ENCODE measurements around the gene QSOX1.

QSOX1 gene

GRCh38 chr1:180145446-180145845 lies 9.2 kb upstream of the QSOX1 start:
- DNase-seq (ENCODE audit: low spot score), result no peak

- no peak for DNase-seq (ENCODE audit: low spot score)
Observed at GRCh38 chr1:180150982-180151381, 3.7 kb upstream of the QSOX1 start.

- no peak for DNase-seq (ENCODE audit: low spot score)
Observed at GRCh38 chr1:180151508-180151907, 3.2 kb upstream of the QSOX1 start.

- no peak for DNase-seq (ENCODE audit: low spot score)
Observed at GRCh38 chr1:180152588-180152987, 2.1 kb upstream of the QSOX1 start.

GRCh38 chr1:180153032-180153431 lies 1.6 kb upstream of the QSOX1 start:
- DNase-seq (ENCODE audit: low spot score), result no peak

- DNase-seq (ENCODE audit: low spot score), result no peak
Observed at GRCh38 chr1:180154003-180154324, 705 bp upstream of the QSOX1 start.

GRCh38 chr1:180155182-180155682 lies 563 bp downstream of the QSOX1 start:
- DNase-seq (ENCODE audit: low spot score), result no peak

- DNase-seq (ENCODE audit: low spot score), result no peak
Observed at GRCh38 chr1:180156201-180156600, 1.5 kb downstream of the QSOX1 start.

GRCh38 chr1:180156631-180157091 lies 2.0 kb downstream of the QSOX1 start:
- no peak for DNase-seq (ENCODE audit: low spot score)

- DNase-seq (ENCODE audit: low spot score), result no peak
Observed at GRCh38 chr1:180157108-180157507, 2.4 kb downstream of the QSOX1 start.

- DNase-seq (ENCODE audit: low spot score), result no peak
Observed at GRCh38 chr1:180157576-180158057, 2.9 kb downstream of the QSOX1 start.

GRCh38 chr1:180158149-180159147 lies 3.8 kb downstream of the QSOX1 start:
- no peak for DNase-seq (ENCODE audit: low spot score)

GRCh38 chr1:180160357-180160756 lies 5.7 kb downstream of the QSOX1 start:
- no peak for DNase-seq (ENCODE audit: low spot score)

- DNase-seq (ENCODE audit: low spot score), result no peak
Observed at GRCh38 chr1:180163041-180163440, 8.4 kb downstream of the QSOX1 start.

- no peak for DNase-seq (ENCODE audit: low spot score)
Observed at GRCh38 chr1:180165096-180165495, 10.4 kb downstream of the QSOX1 start.

GRCh38 chr1:180165509-180166435 lies 11.1 kb downstream of the QSOX1 start:
- DNase-seq (ENCODE audit: low spot score), result no peak

- no peak for DNase-seq (ENCODE audit: low spot score)
Observed at GRCh38 chr1:180166436-180166800, 11.7 kb downstream of the QSOX1 start.

GRCh38 chr1:180167021-180167701 lies 12.5 kb downstream of the QSOX1 start:
- DNase-seq (ENCODE audit: low spot score), result no peak

- no peak for DNase-seq (ENCODE audit: low spot score)
Observed at GRCh38 chr1:180167721-180168467, 13.2 kb downstream of the QSOX1 start.

GRCh38 chr1:180168786-180169639 lies 14.3 kb downstream of the QSOX1 start:
- peak; percentile 38 for DNase-seq (ENCODE audit: low spot score)

All from activated CD4-positive, alpha-beta T cell treated with anti-CD3 and anti-CD28 coated beads, Interleukin-2, Interleukin-4, amounts not matched to agents 100 ng/mL and 50 ng/mL, durations not matched to agents 16 hours and 8 hours (primary cell).